ENCODE measurements around the gene PLD1.

- TF ChIP-seq, protein P1, sequence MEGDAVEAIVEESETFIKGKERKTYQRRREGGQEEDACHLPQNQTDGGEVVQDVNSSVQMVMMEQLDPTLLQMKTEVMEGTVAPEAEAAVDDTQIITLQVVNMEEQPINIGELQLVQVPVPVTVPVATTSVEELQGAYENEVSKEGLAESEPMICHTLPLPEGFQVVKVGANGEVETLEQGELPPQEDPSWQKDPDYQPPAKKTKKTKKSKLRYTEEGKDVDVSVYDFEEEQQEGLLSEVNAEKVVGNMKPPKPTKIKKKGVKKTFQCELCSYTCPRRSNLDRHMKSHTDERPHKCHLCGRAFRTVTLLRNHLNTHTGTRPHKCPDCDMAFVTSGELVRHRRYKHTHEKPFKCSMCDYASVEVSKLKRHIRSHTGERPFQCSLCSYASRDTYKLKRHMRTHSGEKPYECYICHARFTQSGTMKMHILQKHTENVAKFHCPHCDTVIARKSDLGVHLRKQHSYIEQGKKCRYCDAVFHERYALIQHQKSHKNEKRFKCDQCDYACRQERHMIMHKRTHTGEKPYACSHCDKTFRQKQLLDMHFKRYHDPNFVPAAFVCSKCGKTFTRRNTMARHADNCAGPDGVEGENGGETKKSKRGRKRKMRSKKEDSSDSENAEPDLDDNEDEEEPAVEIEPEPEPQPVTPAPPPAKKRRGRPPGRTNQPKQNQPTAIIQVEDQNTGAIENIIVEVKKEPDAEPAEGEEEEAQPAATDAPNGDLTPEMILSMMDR (conservative IDR thresholded peaks at IDR 0.05; ENCODE audit: low read length) = no peak
- no peak for TF ChIP-seq EZH2phosphoT487 (IDR thresholded peaks at IDR 0.05; ENCODE audit: borderline replicate concordance)
Observed at GRCh38 chr3:171704814-171705213, 105.5 kb downstream of the PLD1 start.
